ENCODE measurements around the gene PCDHB5.
"Not testable (repeated sequence)": the region's sequence is repeated elsewhere in the genome, so short reads cannot be mapped to it uniquely, and the experiment has no call there.

PCDHB5 gene

GRCh38 chr5:141105350-141105749 is 29.7 kb upstream of the PCDHB5 start:
- Histone ChIP-seq H2AFZ (ENCODE audit: low read length) (no peak overlapping the region), H3K4me2 (ENCODE audit: low read depth, low read length) (no peak overlapping the region), H3K27ac (ENCODE audit: low read length) (no peak overlapping the region), H3K9me2 (replicated peaks; ENCODE audit: insufficient read depth, low read length) (no peaks in the 10 kb centered on the region), H3K79me2 (ENCODE audit: low read length) (no peaks in the 10 kb centered on the region), H3K27me3 (replicated peaks; ENCODE audit: insufficient read depth, low read length) (no peaks in the 10 kb centered on the region), H3K4me3 (ENCODE audit: low read length) (no peak overlapping the region), H3K4me1 (ENCODE audit: low read length) (no peaks in the 10 kb centered on the region), H4K20me1 (ENCODE audit: insufficient read depth, low read length) (no peaks in the 10 kb centered on the region), H3K9me3 (replicated peaks; ENCODE audit: insufficient read depth, low read length) (no peaks in the 10 kb centered on the region), H3F3A (ENCODE audit: insufficient read depth, low read length) (no peaks in the 10 kb centered on the region), H3K9ac (ENCODE audit: low read length) (no peak overlapping the region), H3K36me3 (replicated peaks; ENCODE audit: insufficient read depth, low read length) (no peaks in the 10 kb centered on the region)
- no peak for DNase-seq
- TF ChIP-seq EZH2 (optimal IDR thresholded peaks at IDR 0.05; ENCODE audit: low read depth, low read length) (no peak), EZH2phosphoT487 (IDR thresholded peaks at IDR 0.05; ENCODE audit: low read length) (no peak), CTCF (IDR thresholded peaks at IDR 0.05; ENCODE audit: low read length) (no peak)

GRCh38 chr5:141119250-141119649 is 15.8 kb upstream of the PCDHB5 start:
- TF ChIP-seq EZH2 (optimal IDR thresholded peaks at IDR 0.05; ENCODE audit: low read depth, low read length) (no peak), CTCF (IDR thresholded peaks at IDR 0.05; ENCODE audit: low read length) (no peak), EZH2phosphoT487 (IDR thresholded peaks at IDR 0.05; ENCODE audit: low read length) (no peak)
- Histone ChIP-seq H3K27me3 (replicated peaks; ENCODE audit: insufficient read depth, low read length) (no peaks in the 10 kb centered on the region), H3K27ac (ENCODE audit: low read length) (no peak overlapping the region), H3K4me1 (ENCODE audit: low read length) (no peaks in the 10 kb centered on the region), H3F3A (ENCODE audit: insufficient read depth, low read length) (no peaks in the 10 kb centered on the region), H3K4me3 (ENCODE audit: low read length) (no peak overlapping the region), H3K9ac (ENCODE audit: low read length) (no peak overlapping the region), H4K20me1 (ENCODE audit: insufficient read depth, low read length) (no peaks in the 10 kb centered on the region), H3K9me3 (replicated peaks; ENCODE audit: insufficient read depth, low read length) (no peaks in the 10 kb centered on the region), H3K9me2 (replicated peaks; ENCODE audit: insufficient read depth, low read length) (no peaks in the 10 kb centered on the region), H3K36me3 (replicated peaks; ENCODE audit: insufficient read depth, low read length) (no peaks in the 10 kb centered on the region), H3K4me2 (ENCODE audit: low read depth, low read length) (no peak overlapping the region), H3K79me2 (ENCODE audit: low read length) (no peaks in the 10 kb centered on the region), H2AFZ (ENCODE audit: low read length) (no peak overlapping the region)
- DNase-seq: no peak

GRCh38 chr5:141121563-141121962 is 13.4 kb upstream of the PCDHB5 start, which contains the start of gene PCDHB4:
Gene PCDHB4 (plus strand): TSS chr5:141121818. CDS start chr5:141121999, 181 bp downstream.
- no peak for TF ChIP-seq EZH2phosphoT487 (IDR thresholded peaks at IDR 0.05; ENCODE audit: low read length)
- no peaks in the 10 kb centered on the region for H3K4me1 ChIP-seq (ENCODE audit: low read length)
- no peaks in the 10 kb centered on the region for H3K9me2 ChIP-seq (replicated peaks; ENCODE audit: insufficient read depth, low read length)
- H3K4me2 ChIP-seq (ENCODE audit: low read depth, low read length): no peak within 1 kb of the TSS
- H3K4me3 ChIP-seq (ENCODE audit: low read length): no peak within 1 kb of the TSS
- H3K9me3 ChIP-seq (replicated peaks; ENCODE audit: insufficient read depth, low read length): no peaks in the 10 kb centered on the region; the same call in 1 of the 2 replicates
- H4K20me1 ChIP-seq (ENCODE audit: insufficient read depth, low read length): no peaks in the 10 kb centered on the region
- H3K79me2 ChIP-seq (ENCODE audit: low read length): no peaks in the 10 kb centered on the region
- no peaks in the 10 kb centered on the region for H3K27me3 ChIP-seq (replicated peaks; ENCODE audit: insufficient read depth, low read length)
- no peak within 1 kb of the TSS for H3K27ac ChIP-seq (ENCODE audit: low read length)
- H3F3A ChIP-seq (ENCODE audit: insufficient read depth, low read length): no peaks in the 10 kb centered on the region
- no peaks in the 10 kb centered on the region for H3K36me3 ChIP-seq (replicated peaks; ENCODE audit: insufficient read depth, low read length)
- H2AFZ ChIP-seq (ENCODE audit: low read length): no peak within 1 kb of the TSS
- no peak within 1 kb of the TSS for H3K9ac ChIP-seq (ENCODE audit: low read length)
- DNase-seq: no peak

GRCh38 chr5:141121985-141122384 is 13.0 kb upstream of the PCDHB5 start:
- TF ChIP-seq EZH2phosphoT487 (IDR thresholded peaks at IDR 0.05; ENCODE audit: low read length): no peak
- no peak for TF ChIP-seq EZH2 (optimal IDR thresholded peaks at IDR 0.05; ENCODE audit: low read depth, low read length)
- no peak for TF ChIP-seq CTCF (IDR thresholded peaks at IDR 0.05; ENCODE audit: low read length)
- no peak overlapping the region for H3K27ac ChIP-seq (ENCODE audit: low read length)
- no peaks in the 10 kb centered on the region for H3K79me2 ChIP-seq (ENCODE audit: low read length)
- H3F3A ChIP-seq (ENCODE audit: insufficient read depth, low read length): no peaks in the 10 kb centered on the region
- no peaks in the 10 kb centered on the region; the same call in 1 of the 2 replicates for H3K9me3 ChIP-seq (replicated peaks; ENCODE audit: insufficient read depth, low read length)
- H4K20me1 ChIP-seq (ENCODE audit: insufficient read depth, low read length): no peaks in the 10 kb centered on the region
- H2AFZ ChIP-seq (ENCODE audit: low read length): no peak overlapping the region
- H3K36me3 ChIP-seq (replicated peaks; ENCODE audit: insufficient read depth, low read length): no peaks in the 10 kb centered on the region
- H3K9me2 ChIP-seq (replicated peaks; ENCODE audit: insufficient read depth, low read length): no peaks in the 10 kb centered on the region
- no peak for DNase-seq
- no peak overlapping the region for H3K4me2 ChIP-seq (ENCODE audit: low read depth, low read length)
- H3K27me3 ChIP-seq (replicated peaks; ENCODE audit: insufficient read depth, low read length): no peaks in the 10 kb centered on the region
- no peak overlapping the region for H3K9ac ChIP-seq (ENCODE audit: low read length)
- no peaks in the 10 kb centered on the region for H3K4me1 ChIP-seq (ENCODE audit: low read length)
- H3K4me3 ChIP-seq (ENCODE audit: low read length): no peak overlapping the region

- not testable (repeated sequence) for H3K4me3 ChIP-seq (ENCODE audit: low read length); H3K9me2 ChIP-seq (replicated peaks; ENCODE audit: insufficient read depth, low read length); H3K4me1 ChIP-seq (ENCODE audit: low read length); H4K20me1 ChIP-seq (ENCODE audit: insufficient read depth, low read length); H3K9me3 ChIP-seq (replicated peaks; ENCODE audit: insufficient read depth, low read length); H3K36me3 ChIP-seq (replicated peaks; ENCODE audit: insufficient read depth, low read length); H3K4me2 ChIP-seq (ENCODE audit: low read depth, low read length); H3K27me3 ChIP-seq (replicated peaks; ENCODE audit: insufficient read depth, low read length); H3K9ac ChIP-seq (ENCODE audit: low read length); H2AFZ ChIP-seq (ENCODE audit: low read length); H3F3A ChIP-seq (ENCODE audit: insufficient read depth, low read length); DNase-seq; H3K79me2 ChIP-seq (ENCODE audit: low read length); H3K27ac ChIP-seq (ENCODE audit: low read length)
These were observed 11.4 kb upstream of the PCDHB5 start for GRCh38 chr5:141123396-141124135.
